T-helper 1 cell treated with Interleukin-12 subunit alpha and Interleukin-12 subunit beta and Interleukin-4 antibody, amounts not matched to agents 30 μg/mL and 1 μg/mL, for 36 hours (primary cell): ENCODE measurements around the gene TCP11L1.
"Not testable (repeated sequence)": the region's sequence is repeated elsewhere in the genome, so short reads cannot be mapped to it uniquely, and the experiment has no call there.

Experiments
- H3K27ac Mint-ChIP-seq: one replicate; pipeline ENCODE4 v1.8.0; 2021; ENCODE audit warnings: mild to moderate bottlenecking, mixed read lengths
- H3K27me3 Mint-ChIP-seq: one replicate; pipeline ENCODE4 v1.8.0; 2021; ENCODE audit warnings: low read depth, mixed read lengths
- H3K36me3 Mint-ChIP-seq: one replicate; pipeline ENCODE4 v1.8.0; 2021; ENCODE audit warnings: low read depth, mixed read lengths
- H3K4me1 Mint-ChIP-seq: one replicate; pipeline ENCODE4 v1.8.0; 2021; ENCODE audit warnings: low read depth, mixed read lengths
- H3K4me3 Mint-ChIP-seq: one replicate; pipeline ENCODE4 v1.8.0; 2021; ENCODE audit warnings: mild to moderate bottlenecking, moderate library complexity, mixed read lengths
- H3K9me3 Mint-ChIP-seq: one replicate; pipeline ENCODE4 v1.8.0; 2021; ENCODE audit warnings: mixed read lengths

Gene TCP11L1

DNA sequence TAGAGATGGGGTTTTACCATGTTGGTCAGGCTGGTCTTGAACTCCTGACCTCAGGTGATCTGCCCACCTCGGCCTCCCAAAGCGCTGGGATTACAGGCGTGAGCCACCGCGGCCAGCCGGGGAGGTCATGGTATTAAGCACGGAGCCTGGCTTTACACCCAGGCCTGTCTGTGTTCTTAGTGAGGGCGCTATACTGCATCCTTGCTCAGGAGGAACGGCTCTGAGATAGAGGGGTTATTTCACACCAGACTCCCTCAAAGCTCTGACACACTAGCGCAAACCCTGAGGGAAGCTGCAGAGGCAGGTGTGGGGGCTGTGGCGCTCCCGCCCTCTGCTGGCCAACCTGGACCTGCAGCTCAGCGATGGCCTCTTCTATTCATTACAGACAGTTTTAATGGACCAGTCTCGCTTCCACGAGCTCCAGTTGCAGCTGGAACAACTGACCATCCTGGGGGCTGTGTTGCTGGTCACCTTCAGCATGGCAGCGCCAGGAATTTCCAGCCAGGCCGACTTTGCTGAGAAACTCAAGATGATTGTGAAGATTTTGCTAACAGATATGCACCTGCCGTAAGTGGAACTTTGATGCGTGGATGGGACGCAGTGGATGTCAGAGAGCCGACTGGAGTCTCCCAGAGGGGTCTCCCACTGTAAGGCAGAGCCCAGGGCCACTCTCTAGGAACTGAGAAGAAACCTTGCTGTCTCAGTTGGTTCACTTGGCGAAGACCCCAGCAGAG is 26.2 kb downstream of the TCP11L1 start:
- H3K9me3 Mint-ChIP-seq, result no peaks in the 10 kb centered on the region
- no peak overlapping the region for H3K4me3 Mint-ChIP-seq
- no peaks in the 10 kb centered on the region for H3K27me3 Mint-ChIP-seq
- no peak overlapping the region for H3K27ac Mint-ChIP-seq
- H3K36me3 Mint-ChIP-seq, result peaks cover 24% of the 10 kb centered on the region
- H3K4me1 Mint-ChIP-seq, result peaks cover 27% of the 10 kb centered on the region

DNA sequence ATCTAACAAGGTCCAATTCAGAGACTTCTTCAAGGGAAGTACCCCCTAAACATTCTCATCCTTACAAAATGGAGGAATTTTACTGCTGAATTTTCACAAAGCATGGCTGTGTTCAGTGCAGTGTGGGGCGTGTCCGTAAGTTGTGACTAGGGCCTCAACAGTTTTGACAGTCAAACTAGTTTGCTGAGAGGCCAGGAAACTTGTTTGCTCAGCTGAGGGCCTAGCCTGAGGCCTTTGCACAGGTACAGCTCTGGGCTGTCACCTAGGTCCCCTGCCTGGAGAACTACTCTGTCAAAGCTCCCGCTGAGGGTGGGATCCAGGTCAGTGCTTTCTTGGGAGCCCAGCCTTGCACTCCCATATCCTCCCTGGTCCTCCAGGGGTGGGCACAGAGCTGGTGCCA is 27.9 kb downstream of the TCP11L1 start:
- H3K27ac Mint-ChIP-seq, result no peak overlapping the region
- H3K4me3 Mint-ChIP-seq, result no peak overlapping the region
- peaks cover 26% of the 10 kb centered on the region for H3K4me1 Mint-ChIP-seq
- no peaks in the 10 kb centered on the region for H3K9me3 Mint-ChIP-seq
- H3K36me3 Mint-ChIP-seq, result peaks cover 24% of the 10 kb centered on the region
- no peaks in the 10 kb centered on the region for H3K27me3 Mint-ChIP-seq

DNA sequence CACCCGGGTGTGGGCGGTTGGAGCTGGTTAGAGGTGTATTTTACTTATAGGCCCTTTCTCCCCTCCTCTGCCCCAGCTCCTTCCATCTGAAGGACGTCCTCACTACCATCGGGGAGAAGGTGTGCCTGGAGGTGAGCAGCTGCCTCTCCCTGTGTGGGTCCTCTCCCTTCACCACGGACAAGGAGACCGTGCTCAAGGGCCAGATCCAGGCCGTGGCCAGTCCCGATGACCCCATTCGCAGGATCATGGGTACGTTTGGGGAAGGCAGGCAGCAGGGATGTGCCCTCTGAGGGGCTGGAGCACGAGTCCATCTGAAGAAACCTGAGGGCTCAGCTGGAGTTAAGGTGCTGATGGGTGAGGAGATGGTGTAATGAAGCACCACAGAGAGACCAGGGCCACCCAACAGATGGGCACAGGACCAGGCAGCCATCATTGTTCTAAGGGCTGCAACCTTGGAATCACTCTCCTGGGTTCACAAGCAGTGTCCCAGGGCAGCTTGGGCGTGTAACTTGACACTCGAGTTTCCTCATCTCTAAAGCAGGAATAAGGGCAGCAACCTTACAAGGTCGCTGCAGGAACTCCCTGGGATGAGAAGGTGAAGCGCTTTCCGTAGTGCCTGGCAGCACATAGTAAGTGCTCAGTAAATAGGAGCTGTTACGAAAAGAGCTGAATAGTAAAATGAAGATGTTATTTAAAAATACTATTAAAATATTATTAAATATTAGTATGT is 29.4 kb downstream of the TCP11L1 start:
- Mint-ChIP-seq H3K4me3 (no peak overlapping the region), H3K27me3 (no peaks in the 10 kb centered on the region), H3K9me3 (no peaks in the 10 kb centered on the region), H3K36me3 (peaks cover 26% of the 10 kb centered on the region), H3K27ac (no peak overlapping the region), H3K4me1 (peaks cover 13% of the 10 kb centered on the region)

DNA sequence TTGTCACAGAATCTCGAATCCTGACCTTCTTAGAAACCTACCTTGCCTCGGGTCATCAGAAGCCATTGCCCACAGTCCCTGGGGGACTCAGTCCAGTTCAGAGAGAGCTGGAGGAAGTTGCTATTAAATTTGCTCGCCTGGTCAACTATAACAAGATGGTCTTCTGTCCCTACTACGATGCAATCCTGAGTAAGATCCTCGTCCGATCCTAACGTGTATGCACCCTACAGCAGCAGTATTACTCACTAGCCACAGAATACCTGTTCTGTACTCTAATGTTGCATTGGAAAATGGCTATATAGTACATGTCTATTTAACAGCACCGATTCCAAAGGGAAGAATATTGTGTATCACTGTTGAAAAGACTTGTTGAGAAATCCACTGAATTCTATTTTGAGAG is 33.1 kb downstream of the TCP11L1 start:
- Mint-ChIP-seq H3K4me3 (no peak overlapping the region), H3K27me3 (no peaks in the 10 kb centered on the region), H3K36me3 (peaks cover 29% of the 10 kb centered on the region), H3K9me3 (no peaks in the 10 kb centered on the region), H3K4me1 (no peaks in the 10 kb centered on the region), H3K27ac (no peak overlapping the region)

DNA sequence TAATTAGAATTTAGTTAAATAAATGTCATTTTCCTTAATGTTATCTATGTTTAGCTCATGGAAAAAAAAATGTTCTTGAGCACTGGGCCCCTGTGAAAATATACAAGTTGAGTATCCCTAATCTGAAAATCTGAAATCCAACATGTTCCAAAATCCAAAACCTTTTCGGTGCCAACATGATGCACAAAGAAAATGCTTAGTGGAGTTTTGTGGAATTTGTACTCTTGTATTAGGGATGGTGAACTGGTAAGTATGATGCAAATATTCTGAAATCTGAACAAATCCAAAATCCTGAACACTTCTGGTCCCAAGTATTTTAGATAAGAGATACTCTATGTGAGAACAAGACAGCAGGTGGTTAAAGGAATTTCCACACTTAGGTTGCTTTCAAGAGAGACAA is 44.5 kb downstream of the TCP11L1 start:
- no peaks in the 10 kb centered on the region for H3K9me3 Mint-ChIP-seq
- H3K4me1 Mint-ChIP-seq, result no peaks in the 10 kb centered on the region
- H3K27me3 Mint-ChIP-seq, result no peaks in the 10 kb centered on the region
- H3K36me3 Mint-ChIP-seq, result peaks cover 34% of the 10 kb centered on the region
- H3K4me3 Mint-ChIP-seq, result no peak overlapping the region
- H3K27ac Mint-ChIP-seq, result no peak overlapping the region

DNA sequence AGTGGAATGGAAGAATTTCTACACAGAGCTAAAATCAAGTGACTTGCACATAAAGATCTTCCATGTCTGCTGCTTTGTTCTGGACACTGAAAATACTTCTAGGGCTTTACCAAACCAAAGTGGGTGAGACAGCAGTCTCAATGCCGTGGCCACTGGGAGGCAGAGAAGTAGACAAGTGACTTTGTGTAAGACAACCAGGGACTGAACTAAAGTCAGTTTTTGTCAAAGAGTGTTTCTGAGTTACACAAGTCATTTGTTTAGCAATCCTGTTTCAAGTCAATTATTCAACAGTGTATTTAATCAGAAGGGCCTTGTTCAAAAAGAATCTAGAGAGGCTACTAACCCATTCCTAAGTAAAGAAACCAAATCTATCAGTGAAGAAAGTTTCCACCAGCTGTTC is 46.6 kb downstream of the TCP11L1 start:
- no peaks in the 10 kb centered on the region for H3K27me3 Mint-ChIP-seq
- peaks cover 38% of the 10 kb centered on the region for H3K36me3 Mint-ChIP-seq
- no peak overlapping the region for H3K4me3 Mint-ChIP-seq
- no peak overlapping the region for H3K27ac Mint-ChIP-seq
- H3K9me3 Mint-ChIP-seq, result no peaks in the 10 kb centered on the region
- no peaks in the 10 kb centered on the region for H3K4me1 Mint-ChIP-seq

DNA sequence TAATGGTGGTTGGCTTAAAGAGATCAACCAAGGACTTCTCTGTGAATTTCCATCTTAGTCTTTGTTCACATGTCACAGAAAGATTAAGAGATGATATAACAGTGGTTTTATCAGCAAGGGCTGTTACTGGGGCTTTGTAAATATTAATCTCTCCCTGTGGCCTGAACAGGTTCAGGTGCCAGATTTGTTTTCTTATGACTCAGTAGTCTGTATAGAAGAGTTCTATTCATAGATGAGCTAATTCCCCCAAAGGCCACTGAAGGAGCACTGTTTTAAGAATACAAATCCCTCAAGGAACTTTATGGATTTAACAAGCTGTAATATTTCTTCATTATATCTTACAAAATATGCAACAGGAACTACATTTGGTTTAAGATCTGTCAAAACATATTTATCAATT is 50.4 kb downstream of the TCP11L1 start:
- H3K4me1 Mint-ChIP-seq, result no peaks in the 10 kb centered on the region
- no peak overlapping the region for H3K4me3 Mint-ChIP-seq
- no peak overlapping the region for H3K27ac Mint-ChIP-seq
- no peaks in the 10 kb centered on the region for H3K9me3 Mint-ChIP-seq
- H3K36me3 Mint-ChIP-seq, result peaks cover 28% of the 10 kb centered on the region
- no peaks in the 10 kb centered on the region for H3K27me3 Mint-ChIP-seq

DNA sequence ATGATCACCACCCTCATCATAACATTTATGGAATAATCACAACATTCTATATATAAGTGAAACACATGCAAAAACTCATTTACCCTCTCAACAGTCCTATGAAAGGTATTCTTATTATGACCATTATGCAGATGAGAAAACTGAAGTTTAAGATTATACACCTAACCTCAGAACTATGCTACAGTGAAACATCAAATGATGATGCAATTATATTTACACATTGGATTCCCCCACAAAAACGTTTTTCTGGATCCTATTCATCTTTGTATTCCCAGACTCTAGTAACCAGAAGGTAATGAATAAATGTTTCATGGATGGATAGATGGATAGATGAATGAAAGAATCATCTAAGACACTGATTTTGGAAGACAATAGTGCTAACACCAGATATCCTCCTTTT is 54.8 kb downstream of the TCP11L1 start:
- no peak overlapping the region for H3K27ac Mint-ChIP-seq
- no peaks in the 10 kb centered on the region for H3K27me3 Mint-ChIP-seq
- peaks cover 33% of the 10 kb centered on the region for H3K36me3 Mint-ChIP-seq

DNA sequence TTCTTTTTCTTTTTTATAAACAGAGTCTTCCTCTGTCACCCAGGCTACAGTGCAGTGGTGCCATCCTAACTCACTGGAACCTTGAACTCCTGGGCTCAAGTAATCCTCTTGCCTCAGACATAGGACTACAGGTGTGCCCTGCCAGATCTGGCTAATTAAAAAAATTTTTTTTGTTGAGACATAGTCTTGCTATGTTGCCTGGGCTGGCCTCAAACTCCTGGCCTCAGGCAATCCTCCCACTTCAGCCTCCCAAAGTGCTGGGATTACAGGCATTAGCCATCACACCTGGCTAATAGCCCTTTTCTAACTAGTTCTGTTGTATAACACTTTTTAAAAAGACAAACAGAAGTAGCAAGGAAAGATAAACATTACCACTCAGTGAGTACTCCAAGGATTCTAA is 64.5 kb downstream of the TCP11L1 start:
- no peaks in the 10 kb centered on the region for H3K27me3 Mint-ChIP-seq
- no peaks in the 10 kb centered on the region for H3K4me1 Mint-ChIP-seq
- H3K9me3 Mint-ChIP-seq, result no peaks in the 10 kb centered on the region
- H3K4me3 Mint-ChIP-seq, result no peak overlapping the region
- H3K36me3 Mint-ChIP-seq, result peaks cover 32% of the 10 kb centered on the region
- no peak overlapping the region for H3K27ac Mint-ChIP-seq

More for the DNA sequence above, 54.8 kb downstream of the TCP11L1 start:
- no peaks in the 10 kb centered on the region for H3K4me1 Mint-ChIP-seq
- no peaks in the 10 kb centered on the region for H3K9me3 Mint-ChIP-seq
- no peak overlapping the region for H3K4me3 Mint-ChIP-seq

DNA sequence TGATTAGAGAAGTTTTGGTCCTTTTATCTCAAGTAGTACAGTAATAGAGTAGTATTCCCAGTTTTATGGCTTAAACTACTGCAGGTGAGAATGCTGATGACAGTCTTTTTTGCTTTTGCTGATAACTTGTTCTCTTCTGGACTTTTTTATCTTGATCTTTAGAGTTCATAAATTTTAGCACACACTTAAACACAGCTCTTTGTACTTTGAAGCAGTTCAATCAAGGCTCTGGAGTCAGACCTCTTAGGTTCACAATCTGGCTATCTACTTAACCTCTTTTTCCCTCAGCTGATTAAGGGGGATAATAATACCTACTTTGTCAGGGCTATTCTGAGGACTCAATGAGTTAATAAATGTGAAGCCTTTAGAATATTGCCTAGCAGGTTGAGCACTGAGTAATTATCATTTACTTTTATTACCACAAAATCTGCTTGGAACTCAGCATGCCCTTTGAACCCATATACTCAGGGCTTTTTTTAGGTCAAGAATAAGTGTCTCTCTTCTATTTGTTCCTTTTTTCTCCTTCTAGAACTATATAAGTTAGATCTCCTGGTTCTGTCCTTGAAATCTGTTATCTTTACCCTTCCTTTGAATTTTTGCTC is 70.0 kb downstream of the TCP11L1 start:
- peaks cover 12% of the 10 kb centered on the region for H3K36me3 Mint-ChIP-seq
- no peak overlapping the region for H3K4me3 Mint-ChIP-seq
- H3K27ac Mint-ChIP-seq, result no peak overlapping the region
- H3K9me3 Mint-ChIP-seq, result no peaks in the 10 kb centered on the region
- no peaks in the 10 kb centered on the region for H3K4me1 Mint-ChIP-seq
- H3K27me3 Mint-ChIP-seq, result no peaks in the 10 kb centered on the region

DNA sequence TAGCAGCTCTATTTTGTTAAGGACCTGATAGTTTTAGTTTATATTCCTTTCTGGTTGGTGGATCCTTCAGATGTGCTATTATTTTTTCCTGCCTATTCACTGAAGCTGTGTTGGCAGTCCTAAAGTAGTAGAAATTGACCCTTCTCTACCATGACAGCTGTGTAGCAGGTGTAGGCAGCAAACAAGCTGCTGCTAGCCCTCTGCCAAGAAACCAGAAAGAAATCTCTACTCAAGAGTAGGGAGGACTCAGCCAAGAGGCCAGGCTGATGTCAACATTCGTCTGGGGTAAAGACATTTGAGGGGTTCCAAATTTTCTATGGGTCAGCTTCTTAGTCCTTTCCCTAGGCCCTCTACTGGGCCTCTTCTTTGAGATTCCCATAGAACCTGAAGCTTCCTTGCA is 70.7 kb downstream of the TCP11L1 start:
- no peaks in the 10 kb centered on the region for H3K27me3 Mint-ChIP-seq
- no peaks in the 10 kb centered on the region for H3K9me3 Mint-ChIP-seq
- no peak overlapping the region for H3K4me3 Mint-ChIP-seq
- H3K27ac Mint-ChIP-seq, result no peak overlapping the region
- H3K36me3 Mint-ChIP-seq, result peaks cover 9% of the 10 kb centered on the region
- H3K4me1 Mint-ChIP-seq, result no peaks in the 10 kb centered on the region

DNA sequence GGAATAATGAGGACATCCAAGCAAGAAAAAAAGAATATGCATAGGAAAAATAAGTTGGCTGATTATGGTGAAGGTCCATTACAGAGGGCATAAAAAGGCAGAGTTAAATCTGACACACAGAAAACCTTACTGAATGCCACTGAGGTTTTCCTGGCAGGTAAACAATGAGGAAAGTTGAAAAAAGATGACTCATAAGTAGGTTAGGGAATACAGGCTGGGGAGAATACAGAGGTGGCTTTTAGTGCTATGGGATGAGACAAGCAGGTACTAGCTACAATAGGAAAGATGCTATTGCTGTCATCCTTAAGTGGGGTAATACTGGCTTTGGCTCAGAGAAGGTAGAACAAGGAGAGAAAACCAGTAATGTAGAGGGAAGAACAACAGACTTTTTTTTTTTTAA is 77.2 kb downstream of the TCP11L1 start:
- Mint-ChIP-seq H3K27me3 (no peaks in the 10 kb centered on the region), H3K27ac (no peak overlapping the region), H3K4me3 (no peak overlapping the region), H3K9me3 (no peaks in the 10 kb centered on the region), H3K4me1 (peaks cover 2% of the 10 kb centered on the region), H3K36me3 (no peaks in the 10 kb centered on the region)

DNA sequence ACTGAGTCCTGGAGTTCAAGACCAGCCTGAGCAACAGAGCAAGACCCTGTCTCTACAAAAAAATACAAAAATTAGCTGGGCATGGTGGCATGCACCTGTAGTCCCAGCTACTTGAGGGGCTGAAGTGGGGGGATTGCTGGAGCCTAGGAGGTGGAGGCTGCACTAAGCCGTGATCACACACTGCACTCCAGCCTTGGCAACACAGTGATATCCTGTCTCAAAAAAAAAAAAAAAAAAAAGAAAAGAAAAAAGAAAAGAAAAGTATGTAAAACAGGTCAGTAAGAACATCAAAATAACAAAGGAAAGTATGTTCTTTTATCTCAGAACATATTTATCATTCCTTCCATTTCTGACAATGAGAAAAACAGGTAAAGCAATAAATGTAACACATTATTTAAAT is 83.3 kb downstream of the TCP11L1 start:
- H3K4me3 Mint-ChIP-seq, H3K4me1 Mint-ChIP-seq, H3K27ac Mint-ChIP-seq, H3K27me3 Mint-ChIP-seq, H3K9me3 Mint-ChIP-seq, H3K36me3 Mint-ChIP-seq: not testable (repeated sequence)
